HG03354 (cell line): ENCODE measurements around the gene CFAP298.

Experiments
- ATAC-seq: cut with Tn5 transposase; IDR thresholded peaks from one replicate; pipeline ENCODE4 v1.9.1; 2021; ENCODE audit warnings: mild to moderate bottlenecking; ENCODE audit not compliant: unreplicated experiment, poor library complexity, severe bottlenecking

CFAP298 gene

GRCh38 chr21:32602099-32602498, 10.1 kb downstream of the CFAP298 start:
- no peak for ATAC-seq

DNA sequence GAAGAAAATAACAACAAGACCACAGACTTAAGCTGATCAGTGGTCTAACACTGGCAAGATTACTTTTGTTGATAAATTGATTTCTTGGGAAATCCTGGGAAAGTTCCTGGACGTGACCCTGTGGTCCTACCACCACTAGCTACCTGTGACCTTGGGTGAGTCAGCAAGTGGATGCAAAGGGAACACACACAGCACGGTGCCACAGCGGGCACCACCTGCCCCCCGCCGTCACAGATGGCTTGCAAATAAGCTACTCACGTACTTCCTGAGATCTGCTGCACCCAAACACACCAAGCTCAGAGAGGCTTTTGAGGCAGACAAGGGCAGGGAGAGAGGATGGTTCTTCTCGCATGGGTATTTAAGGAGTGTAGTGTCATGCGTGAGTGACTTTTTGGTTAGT, 12.7 kb downstream of the CFAP298 start:
- ATAC-seq = no peak

- no peak for ATAC-seq
Measured at GRCh38 chr21:32599091-32599490, 13.1 kb downstream of the CFAP298 start.

GRCh38 chr21:32597205-32597604, 15.0 kb downstream of the CFAP298 start:
- no peak for ATAC-seq

- ATAC-seq = no peak
Measured at GRCh38 chr21:32595431-32595830, 16.7 kb downstream of the CFAP298 start.

GRCh38 chr21:32593690-32594089, 18.5 kb downstream of the CFAP298 start:
- ATAC-seq = no peak

DNA sequence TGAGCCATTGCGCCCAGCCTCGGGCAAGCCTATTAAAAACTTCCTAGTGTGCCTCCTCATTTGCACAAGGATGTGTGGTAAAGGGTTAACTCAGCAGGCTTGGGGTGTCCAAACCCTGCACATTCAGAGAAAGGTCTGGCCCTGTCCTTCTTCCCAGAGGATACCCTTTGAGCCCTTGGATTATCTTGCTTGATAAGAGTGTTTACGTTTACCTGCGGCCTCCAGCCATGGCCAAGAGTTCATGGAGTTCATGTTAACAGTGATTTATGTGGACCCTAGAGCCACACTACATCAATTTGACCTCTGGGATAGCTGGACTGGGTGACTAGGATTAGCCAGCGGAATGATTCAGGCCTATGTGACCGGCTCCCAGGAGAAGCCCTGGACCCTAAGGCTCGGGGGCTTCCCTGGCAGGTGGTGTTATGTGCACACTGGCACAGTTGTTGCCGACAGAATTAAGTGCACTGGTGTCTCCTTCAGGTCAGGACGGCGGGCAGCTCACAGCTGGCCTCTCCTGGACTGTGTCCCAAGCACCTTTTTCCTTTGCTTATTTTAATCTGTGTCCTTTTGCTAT, 19.2 kb downstream of the CFAP298 start:
- ATAC-seq = no peak

DNA sequence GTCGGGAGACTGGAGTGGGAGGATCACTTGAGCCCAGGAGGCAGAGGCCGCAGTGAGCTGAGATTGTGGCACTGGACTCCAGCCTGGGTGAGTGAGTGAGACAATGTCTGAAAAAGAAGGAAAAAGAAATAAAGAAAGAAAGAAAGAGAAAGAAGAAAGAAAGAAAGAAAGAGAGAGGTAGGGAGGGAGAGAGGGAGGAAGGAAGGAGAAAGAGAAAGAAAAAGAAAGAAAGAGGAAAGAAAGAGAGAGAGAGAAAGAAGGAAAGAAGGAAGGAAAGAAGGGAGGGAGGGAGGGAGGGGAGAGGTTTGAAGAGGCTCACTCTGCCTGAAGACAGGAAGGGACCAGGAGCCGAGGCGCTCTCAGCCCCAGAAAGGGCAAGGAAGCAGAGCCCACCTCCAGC, 22.0 kb downstream of the CFAP298 start:
- ATAC-seq = no peak

- no peak for ATAC-seq
Measured at GRCh38 chr21:32587651-32588050, 24.5 kb downstream of the CFAP298 start.

GRCh38 chr21:32587120-32587519, 25.1 kb downstream of the CFAP298 start:
- no peak for ATAC-seq

GRCh38 chr21:32585970-32586369, 26.2 kb downstream of the CFAP298 start:
- ATAC-seq = no peak

DNA sequence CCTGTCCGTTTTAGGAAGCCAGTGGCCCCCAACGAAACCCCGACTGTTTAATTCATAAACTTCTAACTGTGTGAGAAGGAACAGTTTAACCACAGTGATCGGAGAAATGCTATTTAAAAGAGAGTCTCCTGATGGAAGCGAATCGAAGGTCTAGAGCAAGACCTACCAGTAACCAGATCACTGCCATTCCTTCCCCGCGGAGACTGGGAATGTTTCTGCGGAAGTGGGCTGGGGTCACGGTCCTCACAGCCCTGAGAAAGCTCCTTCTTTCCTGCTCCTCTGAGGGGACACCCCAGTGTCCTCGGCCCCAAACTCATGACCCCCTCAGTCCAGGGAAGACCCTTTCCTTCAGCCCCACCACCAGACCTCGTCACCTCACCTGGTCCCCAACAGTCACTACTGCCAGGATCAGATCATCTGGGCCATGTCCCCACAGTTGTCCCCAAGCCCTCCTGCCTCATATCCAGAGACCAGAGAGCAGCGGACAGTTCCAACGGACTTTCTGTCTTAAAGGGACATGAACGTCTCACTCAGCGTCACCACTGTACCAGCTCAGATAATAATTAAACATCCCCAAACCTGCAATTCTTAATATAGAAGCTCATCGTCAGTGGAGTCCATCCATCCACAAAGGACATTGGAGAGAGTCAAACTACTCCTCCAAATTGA, 27.0 kb downstream of the CFAP298 start, which contains the start of gene TCP10L:
Gene TCP10L (minus strand): TSS at position 482 of the 669 bp plus-strand sequence. CDS start 1,219 bp downstream, outside the sequence.
- no peak for ATAC-seq

- no peak for ATAC-seq
Measured at GRCh38 chr21:32584472-32584871, 27.7 kb downstream of the CFAP298 start.

- ATAC-seq = no peak
Measured at GRCh38 chr21:32581732-32582131, 30.4 kb downstream of the CFAP298 start.

DNA sequence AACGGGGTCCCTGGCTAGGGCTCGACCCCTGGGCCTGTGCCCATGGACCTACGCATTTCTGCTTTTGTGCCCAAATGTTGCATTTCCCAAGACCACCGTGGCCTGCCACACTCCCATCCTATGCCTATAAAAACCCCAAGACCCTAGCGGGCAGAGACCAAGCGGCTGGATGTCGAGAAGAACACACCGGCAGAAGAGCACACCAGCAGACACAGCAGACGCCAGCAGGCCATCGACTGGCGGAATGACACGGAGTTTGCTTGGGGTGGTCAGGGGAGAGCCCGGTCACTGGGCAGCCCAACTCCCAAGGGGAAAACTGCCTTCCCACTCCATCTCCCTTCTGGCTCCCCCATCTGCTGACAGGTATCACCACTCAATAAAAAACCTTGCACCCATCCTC, 31.2 kb downstream of the CFAP298 start:
- no peak for ATAC-seq

DNA sequence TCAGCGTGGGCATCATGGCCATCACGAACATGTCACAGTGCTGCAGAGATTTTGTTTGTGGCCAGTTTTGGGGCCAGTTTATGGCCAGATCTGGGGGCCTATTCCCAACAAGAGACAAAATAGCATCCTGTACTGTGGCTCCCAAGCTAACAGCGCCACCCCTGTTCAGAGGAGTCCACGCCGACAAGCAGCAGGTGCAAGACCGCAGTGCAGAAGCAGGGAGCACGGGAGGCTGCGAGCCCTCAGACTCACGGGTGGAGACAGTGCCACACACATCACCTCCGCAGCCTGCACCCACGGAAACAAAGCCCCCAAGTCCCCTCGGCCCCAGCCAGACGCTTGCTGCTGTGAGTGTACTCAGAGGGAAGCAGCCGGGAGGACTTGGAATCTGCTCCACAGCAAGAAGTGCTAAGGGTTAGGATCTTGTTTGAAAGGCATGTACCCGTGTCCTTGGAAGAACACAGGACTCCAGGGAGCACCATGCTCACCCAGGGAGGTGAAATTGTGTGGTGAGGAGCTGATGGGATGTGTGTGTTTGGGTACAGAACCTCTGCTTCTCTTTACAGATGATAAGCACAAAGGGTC, 34.0 kb downstream of the CFAP298 start:
- ATAC-seq = no peak

DNA sequence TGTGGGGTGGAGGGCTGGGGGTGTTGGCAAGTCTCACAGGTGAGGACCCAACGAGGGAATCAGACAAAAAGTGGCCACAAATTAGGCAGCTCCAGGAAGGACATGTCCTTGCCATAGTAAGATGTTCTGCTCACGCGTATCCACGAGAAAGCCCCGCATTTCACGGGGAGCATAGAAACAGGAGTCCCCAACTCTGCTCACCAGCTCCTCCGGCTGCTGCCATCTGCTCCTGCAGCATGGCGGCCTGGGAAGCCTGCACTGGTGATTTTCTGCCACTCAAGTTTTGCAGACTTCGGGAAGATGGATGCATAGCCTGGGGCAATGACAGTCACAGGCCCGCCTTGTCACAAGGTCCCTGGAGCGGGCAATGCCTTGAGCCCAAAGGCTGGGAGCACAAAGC, 36.2 kb downstream of the CFAP298 start:
- no peak for ATAC-seq

GRCh38 chr21:32574946-32575925, 36.9 kb downstream of the CFAP298 start:
- no peak for ATAC-seq

DNA sequence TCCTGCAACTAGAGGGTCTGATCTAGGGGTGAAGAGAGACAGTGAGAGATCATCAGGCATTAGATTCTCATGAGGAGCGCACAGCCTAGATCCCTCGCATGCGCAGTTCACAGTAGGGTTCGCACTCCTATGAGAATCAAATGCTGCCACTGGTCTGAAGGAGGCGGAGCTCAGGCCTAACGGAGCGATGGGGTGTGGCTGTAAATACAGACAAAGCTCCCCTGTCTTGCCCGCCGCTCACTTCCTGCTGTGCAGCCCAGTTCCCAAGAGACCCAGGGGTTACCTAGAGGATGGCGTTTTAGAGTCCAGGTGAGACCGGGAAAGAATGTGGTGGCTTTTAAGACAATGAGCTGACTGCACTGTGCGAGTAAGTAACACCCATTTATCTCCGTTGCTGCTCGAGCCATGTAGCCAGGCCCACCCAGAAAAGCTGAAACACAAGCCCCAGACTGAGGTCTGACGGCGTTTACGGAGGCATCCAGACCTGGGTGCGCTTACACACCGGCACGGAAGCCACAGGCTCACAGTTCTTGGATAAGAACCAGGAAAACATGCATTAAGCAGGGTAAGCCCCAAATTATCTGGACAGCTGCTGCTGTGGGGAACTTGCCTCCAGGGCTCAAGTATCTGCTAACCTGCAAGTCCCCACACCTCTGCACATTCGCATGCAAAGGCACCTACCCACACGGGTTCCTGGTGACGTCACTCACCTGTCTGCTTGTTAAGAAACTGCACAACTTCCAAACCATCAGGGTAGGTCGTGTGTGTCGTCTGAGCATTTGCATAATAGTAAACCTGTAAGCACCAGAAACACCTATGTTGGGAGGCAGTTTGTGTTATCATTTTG, 39.4 kb downstream of the CFAP298 start:
- ATAC-seq = no peak
